IMR-90 (cell line): ENCODE results near the gene FBXO34. TPM values are rescaled to one million over a fixed set of nuclear protein-coding genes. Genes with fewer than 3 reads are reported as not detected.

Source experiments
- ATAC-seq: fragments of 200-7000 bp; cut with Tn5 transposase; 2 replicates; pipeline ENCODE4 v1.9.1; 2020; ENCODE audit warnings: low read depth, mild to moderate bottlenecking, moderate library complexity
- BruUV-seq: library from RNA; stranded (reverse); fragments of 400-500 nt; replicated peaks from 2 replicates; lab custom pipeline; 2021; lab: Mats Ljungman, UMichigan
- CTCF ChIA-PET: fragments of 300-600 bp; formaldehyde crosslinking; extraction: SDS; loops from one replicate; lab custom pipeline; 2021; ENCODE audit warnings: antibody characterized with exemption; lab: Yijun Ruan, JAX
- POLR2A ChIA-PET: fragments of 300-600 bp; sonication (Branson Sonifier 250); formaldehyde crosslinking; loops from one replicate; lab custom pipeline; 2022; ENCODE audit warnings: antibody characterized with exemption; ENCODE audit not compliant: unreplicated experiment; lab: Charles Lee
- DNase-seq: peaks from one replicate; pipeline ENCODE4 v3.0.0; 2013
- H2AFZ ChIP-seq: replicated peaks from 2 replicates; pipeline ENCODE3; 2013; ENCODE audit warnings: low read length, mild to moderate bottlenecking; ENCODE audit not compliant: poor library complexity
- H2AK5ac ChIP-seq: 2 replicates; pipeline ENCODE4 v1.6.1; 2013; ENCODE audit warnings: low read depth, low read length, inconsistent platforms
- H2AK9ac ChIP-seq: replicated peaks from 2 replicates; pipeline ENCODE3; 2013; ENCODE audit warnings: mild to moderate bottlenecking, low read depth, low read length, moderate library complexity; ENCODE audit not compliant: poor library complexity
- H2BK120ac ChIP-seq: 2 replicates; pipeline ENCODE4 v1.6.1; 2013; ENCODE audit warnings: low read depth, low read length, inconsistent platforms
- H2BK15ac ChIP-seq: 3 replicates; pipeline ENCODE4 v1.6.1; 2013; ENCODE audit warnings: low read depth, low read length, inconsistent platforms
- H2BK20ac ChIP-seq: 2 replicates; pipeline ENCODE4 v1.6.1; 2013; ENCODE audit warnings: low read depth, mild to moderate bottlenecking, inconsistent platforms, low read length, moderate library complexity
- H2BK5ac ChIP-seq: 2 replicates; pipeline ENCODE4 v1.6.1; 2013; ENCODE audit warnings: mild to moderate bottlenecking, low read depth, low read length, inconsistent platforms; ENCODE audit not compliant: poor library complexity, severe bottlenecking
- H3K14ac ChIP-seq: replicated peaks from 2 replicates; pipeline ENCODE4 v1.6.1; 2013; ENCODE audit warnings: low read depth, low read length, inconsistent platforms
- H3K18ac ChIP-seq: 2 replicates; pipeline ENCODE4 v1.6.1; 2013; ENCODE audit warnings: low read depth, low read length, control low read depth
- H3K23ac ChIP-seq: 2 replicates; pipeline ENCODE4 v1.6.1; 2013; ENCODE audit warnings: low read depth, low read length, inconsistent platforms
- H3K27ac ChIP-seq: 2 replicates; pipeline ENCODE4 v1.5.1; 2013; ENCODE audit warnings: mild to moderate bottlenecking, control low read depth, low read length; ENCODE audit not compliant: insufficient read depth
- H3K27me3 ChIP-seq: 2 replicates; pipeline ENCODE4 v1.6.1; 2013; ENCODE audit warnings: low read length; ENCODE audit not compliant: control insufficient read depth, insufficient read depth
- H3K36me3 ChIP-seq: 2 replicates; pipeline ENCODE4 v1.6.1; 2013; ENCODE audit warnings: low read length, mixed read lengths; ENCODE audit not compliant: control insufficient read depth, insufficient read depth
- H3K4ac ChIP-seq: 2 replicates; pipeline ENCODE4 v1.6.1; 2013; ENCODE audit warnings: low read depth, low read length, inconsistent platforms
- H3K4me1 ChIP-seq: 2 replicates; pipeline ENCODE4 v1.6.1; 2013; ENCODE audit warnings: low read length, mixed read lengths; ENCODE audit not compliant: control insufficient read depth, insufficient read depth
- H3K4me2 ChIP-seq: 2 replicates; pipeline ENCODE4 v1.6.1; 2013; ENCODE audit warnings: low read depth, mild to moderate bottlenecking, control low read depth, low read length, moderate library complexity
- H3K4me3 ChIP-seq: 2 replicates; pipeline ENCODE4 v1.5.1; 2013; ENCODE audit warnings: low read depth, mild to moderate bottlenecking, control low read depth, low read length, moderate library complexity; ENCODE audit not compliant: insufficient read depth
- H3K56ac ChIP-seq: 2 replicates; pipeline ENCODE4 v1.6.1; 2013; ENCODE audit warnings: low read length, inconsistent platforms; ENCODE audit not compliant: insufficient read depth; ENCODE audit errors: extremely low read depth
- H3K79me1 ChIP-seq, 2 experiments: 2 replicates each; pipeline ENCODE4 v1.6.1; 2013; ENCODE audit warnings: low read length in 2 of 2, inconsistent platforms in 1 of 2, low read depth in 1 of 2
- H3K9ac ChIP-seq: 2 replicates; pipeline ENCODE4 v1.6.1; 2013; ENCODE audit warnings: low read depth, low read length, control low read depth
- H3K9me1 ChIP-seq: 2 replicates; pipeline ENCODE4 v1.6.1; 2013; ENCODE audit warnings: low read length, inconsistent platforms; ENCODE audit not compliant: insufficient read depth
- H3K9me3 ChIP-seq: 2 replicates; pipeline ENCODE4 v1.6.1; 2013; ENCODE audit warnings: low read length; ENCODE audit not compliant: control insufficient read depth, insufficient read depth
- H4K20me1 ChIP-seq: 2 replicates; pipeline ENCODE4 v1.6.1; 2013; ENCODE audit warnings: low read length, inconsistent platforms; ENCODE audit not compliant: insufficient read depth
- H4K5ac ChIP-seq: 2 replicates; pipeline ENCODE4 v1.6.1; 2013; ENCODE audit warnings: mild to moderate bottlenecking, low read depth, low read length, control low read depth
- H4K8ac ChIP-seq, 2 experiments: 2 replicates each; pipeline ENCODE4 v1.6.1; 2013; ENCODE audit warnings: low read depth in 2 of 2, low read length in 2 of 2, control low read depth in 1 of 2, inconsistent platforms in 1 of 2
- H4K91ac ChIP-seq: 2 replicates; pipeline ENCODE4 v1.6.1; 2013; ENCODE audit warnings: low read depth, low read length, inconsistent platforms; ENCODE audit not compliant: insufficient read depth
- CEBPB ChIP-seq: IDR thresholded peaks from 2 replicates; pipeline ENCODE4 v1.6.1; 2012; ENCODE audit warnings: low read depth, low read length, improper control_type of control experiment
- FOS ChIP-seq: fragments of 150-350 bp; IDR thresholded peaks from 2 replicates; pipeline ENCODE4 v1.6.1; 2016; ENCODE audit warnings: low read depth, low read length
- MAZ ChIP-seq: IDR thresholded peaks from 2 replicates; pipeline ENCODE4 v1.6.1; 2012; ENCODE audit warnings: low read depth, mild to moderate bottlenecking, low read length, improper control_type of control experiment, moderate library complexity, borderline replicate concordance
- MXI1 ChIP-seq: IDR thresholded peaks from 2 replicates; pipeline ENCODE4 v1.6.1; 2012; ENCODE audit warnings: low read depth, mild to moderate bottlenecking, low read length, moderate library complexity, borderline replicate concordance
- NFE2L2 ChIP-seq: fragments of 150-350 bp; IDR thresholded peaks from 2 replicates; pipeline ENCODE4 v1.6.1; 2016; ENCODE audit warnings: low read depth, mild to moderate bottlenecking, low read length
- POLR2A ChIP-seq: IDR thresholded peaks from 2 replicates; pipeline ENCODE4 v1.6.1; 2012; ENCODE audit warnings: mild to moderate bottlenecking, low read depth, low read length
- WGBS, 2 experiments: methylation state at CpG; one replicate each; pipeline versions ENCODE4 v1.1.5 to v1.1.7; 2013; ENCODE audit warnings: missing lambda C conversion rate in 2 of 2; ENCODE audit not compliant: insufficient read length in 1 of 2; ENCODE audit errors: extremely low coverage in 2 of 2; 5-methylcytosine and 5-hydroxymethylcytosine counted together
- dilution Hi-C: fragments of 300-500 bp; cut with HindIII; formaldehyde crosslinking; loops from one replicate; pipeline ENCODE4 v1.14.3; 2018; ENCODE audit warnings: low sequenced_read_pairs; ENCODE audit not compliant: unreplicated experiment
- in situ Hi-C: fragments of 300-500 bp; cut with MboI; formaldehyde crosslinking; loops from 3 replicates; pipeline ENCODE4 v1.14.3; 2019; ENCODE audit warnings: low sequenced_read_pairs, inconsistent platforms, mixed read lengths
- intact Hi-C: fragments of 100-400 bp; cut with micrococcal nuclease; formaldehyde crosslinking; loops from 2 replicates; pipeline ENCODE4 v1.10.0; 2022
- polyA plus RNA-seq, 3 experiments: library from polyadenylated mRNA; depleted of rRNA; stranded (reverse); fragments of >200 nt; gene quantifications; 2 replicates each; pipeline ENCODE4 v1.2.3, GENCODE V29; 2012; ENCODE audit warnings: low replicate concordance in 1 of 3
- total RNA-seq: library from RNA; depleted of rRNA; stranded (reverse); fragments of >200 nt; gene quantifications from 2 replicates; pipeline ENCODE4 v1.2.3, GENCODE V29; 2012

The FBXO34 gene
- total and polyA plus RNA-seq, 2 of the 4 experiments (the other 2 are of a cell fraction), result 15.4 to 35.1 TPM

GRCh38 chr14:55398679-55399078, 127.5 kb downstream of the FBXO34 start (continued):
- no peak for TF ChIP-seq MAZ

- peak overlapping the region; percentile 78; the same call in 1 of the 2 replicates for H2AK5ac ChIP-seq
Observed at GRCh38 chr14:55399183-55399582, 128.0 kb downstream of the FBXO34 start.

More at GRCh38 chr14:55399183-55399582, 128.0 kb downstream of the FBXO34 start:
- TF ChIP-seq CEBPB (no peak), POLR2A (no peak), MXI1 (no peak), FOS (no peak), MAZ (no peak), NFE2L2 (no peak)
- Histone ChIP-seq H2BK5ac (peak overlapping the region; percentile 81), H3K36me3 (peaks cover 5% of the 10 kb centered on the region; the same call in 1 of the 2 replicates), H4K20me1 (no peaks in the 10 kb centered on the region), H4K8ac (peak overlapping the region in 1 of 2 experiments; percentile 32; a peak in 1 of 4 replicates), H4K91ac (no peak overlapping the region), H4K5ac (no peak overlapping the region), H2BK20ac (peak overlapping the region; percentile 18; the same call in 1 of the 2 replicates), H3K18ac (peak overlapping the region; percentile 86; the same call in 1 of the 2 replicates), H3K9ac (no peak overlapping the region), H3K4ac (peak overlapping the region; percentile 41; the same call in 1 of the 2 replicates), H2AK9ac (no peak overlapping the region), H3K4me1 (peaks cover 2% of the 10 kb centered on the region; the same call in 1 of the 2 replicates), H2BK120ac (peak overlapping the region; percentile 58; the same call in 1 of the 2 replicates), H3K4me2 (no peak overlapping the region), H2BK15ac (no peak overlapping the region), H3K27ac (no peak overlapping the region), H3K4me3 (no peak overlapping the region), H3K56ac (no peak overlapping the region), H3K79me1 (peaks cover 20 to 35% of the 10 kb centered on the region in 2 experiments), H3K9me3 (no peaks in the 10 kb centered on the region), H3K27me3 (no peaks in the 10 kb centered on the region), H2AFZ (no peak overlapping the region), H3K14ac (peak overlapping the region; percentile 43), H3K23ac (no peak overlapping the region), H3K9me1 (peaks cover 8% of the 10 kb centered on the region; the same call in 1 of the 2 replicates)
- POLR2A ChIA-PET, result no interaction called here
- WGBS, 2 experiments, result no CpG with 5 or more reads among the region's 1 CpG
- ATAC-seq, result no peak
- BruUV-seq, result no TSS peak
- DNase-seq, result no peak
- CTCF ChIA-PET, result interaction anchor here (0.7 kb wide), 1 partner anchor 13 kb away, joined by 3 read pairs; no protein-coding TSS in a partner anchor
- intact Hi-C loops (no loop called here), dilution Hi-C loops (no loop called here), in situ Hi-C loops (no loop called here)
